HG03175 (cell line): ENCODE measurements around the gene DNMBP.
A peak's percentile ranks its signal among the peaks of the same experiment; 100 is the strongest.
"Not testable (repeated sequence)": the region's sequence is repeated elsewhere in the genome, so short reads cannot be mapped to it uniquely, and the experiment has no call there.

Source experiments
- ATAC-seq: cut with Tn5 transposase; IDR thresholded peaks from one replicate; pipeline ENCODE4 v1.9.1; 2021; ENCODE audit warnings: mild to moderate bottlenecking, moderate library complexity; ENCODE audit not compliant: unreplicated experiment

DNMBP gene

GRCh38 chr10:99870123-99870730, 139.5 kb downstream of the DNMBP start:
- ATAC-seq = no peak

GRCh38 chr10:99869581-99870122, 140.1 kb downstream of the DNMBP start:
- no peak for ATAC-seq

- ATAC-seq = not testable (repeated sequence)
Observed at GRCh38 chr10:99867250-99867649, 142.5 kb downstream of the DNMBP start.

GRCh38 chr10:99863535-99864240, 146.1 kb downstream of the DNMBP start:
- not testable (repeated sequence) for ATAC-seq

- ATAC-seq = no peak
Observed at GRCh38 chr10:99860466-99860865, 149.3 kb downstream of the DNMBP start.

- no peak for ATAC-seq
Observed at GRCh38 chr10:99859585-99859984, 150.2 kb downstream of the DNMBP start.

- no peak for ATAC-seq
Observed at GRCh38 chr10:99858849-99859248, 150.9 kb downstream of the DNMBP start.

- ATAC-seq = no peak
Observed at GRCh38 chr10:99855479-99856071, 154.2 kb downstream of the DNMBP start.

- ATAC-seq = no peak
Observed at GRCh38 chr10:99854860-99855259, 154.9 kb downstream of the DNMBP start.

- no peak for ATAC-seq
Observed at GRCh38 chr10:99853655-99854054, 156.1 kb downstream of the DNMBP start.

- ATAC-seq = no peak
Observed at GRCh38 chr10:99852481-99853213, 157.1 kb downstream of the DNMBP start.

- ATAC-seq = no peak
Observed at GRCh38 chr10:99851825-99852224, 157.9 kb downstream of the DNMBP start.

- ATAC-seq = no peak
Observed at GRCh38 chr10:99850767-99851340, 158.9 kb downstream of the DNMBP start.

GRCh38 chr10:99850021-99850766, 159.6 kb downstream of the DNMBP start:
- no peak for ATAC-seq

GRCh38 chr10:99849536-99849935, 160.2 kb downstream of the DNMBP start:
- no peak for ATAC-seq

GRCh38 chr10:99849057-99849456, 160.7 kb downstream of the DNMBP start:
- no peak for ATAC-seq

- peak; percentile 76 for ATAC-seq
Observed at GRCh38 chr10:99845837-99846382, 163.8 kb downstream of the DNMBP start.

GRCh38 chr10:99844433-99844955, 165.3 kb downstream of the DNMBP start:
- no peak for ATAC-seq

GRCh38 chr10:99843310-99843709, 166.4 kb downstream of the DNMBP start:
- ATAC-seq = no peak

GRCh38 chr10:99841746-99842145, 168.0 kb downstream of the DNMBP start:
- ATAC-seq = no peak
